H1 (cell line): ENCODE data around the gene LTBP1. TPM values are rescaled to one million over a fixed set of nuclear protein-coding genes. Genes with fewer than 3 reads are reported as not detected.

Experiments
- CTCF ChIA-PET: fragments of 300-600 bp; sonication (Branson Sonifier 250); formaldehyde crosslinking; loops from one replicate; lab custom pipeline; 2021; ENCODE audit not compliant: partially characterized antibody; lab: Charles Lee
- POLR2A ChIA-PET: fragments of 300-600 bp; sonication (Branson Sonifier 250); formaldehyde crosslinking; loops from one replicate; lab custom pipeline; 2021; ENCODE audit warnings: inconsistent platforms; ENCODE audit not compliant: partially characterized antibody; lab: Charles Lee
- DNase-seq, 2 experiments: peaks; one replicate each; pipeline versions ENCODE4 v3.0.0 to v3.0.0-alpha.2; 2010 to 2022; ENCODE audit warnings: low spot score in 2 of 2, low read depth in 1 of 2, mixed read lengths in 1 of 2
- FAIRE-seq: peaks from 2 replicates; lab custom pipeline; 2011; peaks lifted over from hg19 to GRCh38; lab: Jason Lieb, UNC
- H2AFZ ChIP-seq: 2 replicates; pipeline ENCODE4 v1.8.1; 2012; ENCODE audit warnings: low read length, inconsistent platforms
- H2AK5ac ChIP-seq: 2 replicates; pipeline ENCODE4 v1.6.1; 2013; ENCODE audit warnings: low read depth, low read length
- H2BK120ac ChIP-seq: replicated peaks from 2 replicates; pipeline ENCODE3; 2013; ENCODE audit warnings: low read depth, low read length, inconsistent platforms
- H2BK12ac ChIP-seq: 2 replicates; pipeline ENCODE4 v1.6.1; 2013; ENCODE audit warnings: low read depth, low read length
- H2BK15ac ChIP-seq: 2 replicates; pipeline ENCODE4 v1.6.1; 2013; ENCODE audit warnings: low read length
- H2BK20ac ChIP-seq: 2 replicates; pipeline ENCODE4 v1.6.1; 2013; ENCODE audit warnings: low read length
- H2BK5ac ChIP-seq: 2 replicates; pipeline ENCODE4 v1.6.1; 2013; ENCODE audit warnings: low read depth, low read length
- H3K14ac ChIP-seq: 2 replicates; pipeline ENCODE4 v1.6.1; 2013; ENCODE audit warnings: inconsistent platforms; ENCODE audit not compliant: insufficient read length
- H3K18ac ChIP-seq: 2 replicates; pipeline ENCODE4 v1.6.1; 2013; ENCODE audit warnings: low read length; ENCODE audit errors: extremely low read depth
- H3K23ac ChIP-seq: 2 replicates; pipeline ENCODE4 v1.6.1; 2013; ENCODE audit warnings: inconsistent platforms; ENCODE audit not compliant: insufficient read length
- H3K23me2 ChIP-seq: 2 replicates; pipeline ENCODE4 v1.6.1; 2013; ENCODE audit warnings: low read depth, low read length
- H3K27ac ChIP-seq: 2 replicates; pipeline ENCODE4 v1.6.1; 2011; ENCODE audit warnings: low read depth, low read length, inconsistent platforms
- H3K27me3 ChIP-seq, 4 experiments: replicated peaks in 1 of 4; 1 replicate in 1 of 4; 2 replicates in 3 of 4; pipeline versions ENCODE4 v1.6.1 to v1.8.1; 2011 to 2013; ENCODE audit warnings: low read length in 3 of 4, mild to moderate bottlenecking in 3 of 4, inconsistent platforms in 2 of 4, mixed read lengths in 2 of 4, moderate library complexity in 1 of 4; ENCODE audit not compliant: control insufficient read depth in 3 of 4, insufficient read depth in 3 of 4; ENCODE audit errors: extremely low read depth in 1 of 4
- H3K36me3 ChIP-seq, 4 experiments: 2 replicates each; pipeline versions ENCODE4 v1.6.1 to v1.8.1; 2011 to 2013; ENCODE audit warnings: mild to moderate bottlenecking in 4 of 4, low read length in 3 of 4, moderate library complexity in 2 of 4, control low read depth in 1 of 4, inconsistent platforms in 1 of 4; ENCODE audit not compliant: insufficient read depth in 4 of 4, control insufficient read depth in 2 of 4
- H3K4ac ChIP-seq: replicated peaks from 2 replicates; pipeline ENCODE3; 2013; ENCODE audit warnings: low read length, low read depth, mixed read lengths, inconsistent platforms; ENCODE audit not compliant: insufficient read length
- H3K4me1 ChIP-seq, 4 experiments: replicated peaks in 1 of 4; 1 replicate in 1 of 4; 2 replicates in 3 of 4; pipeline versions ENCODE4 v1.6.1 to v1.8.1; 2011 to 2013; ENCODE audit warnings: low read length in 3 of 4, inconsistent platforms in 2 of 4, mixed read lengths in 1 of 4; ENCODE audit not compliant: insufficient read depth in 4 of 4, control insufficient read depth in 3 of 4
- H3K4me2 ChIP-seq, 2 experiments: 2 replicates each; pipeline versions ENCODE4 v1.6.1 to v1.8.1; 2011 to 2013; ENCODE audit warnings: low read depth in 2 of 2, low read length in 2 of 2, control low read depth in 1 of 2, inconsistent platforms in 1 of 2, mild to moderate bottlenecking in 1 of 2; ENCODE audit not compliant: insufficient read depth in 1 of 2
- H3K4me3 ChIP-seq, 4 experiments: fragments of 200-600, 300-600 bp in 1 of 4; sonication (generic), shearing (Covaris generic), sonication (Bioruptor Twin) in 1 of 4; 2 replicates each; pipeline versions ENCODE4 v1.5.1 to v1.8.1; 2011 to 2016; ENCODE audit warnings: low read length in 4 of 4, low read depth in 3 of 4, control low read depth in 2 of 4, inconsistent platforms in 2 of 4, mild to moderate bottlenecking in 2 of 4, mixed read lengths in 1 of 4, moderate library complexity in 1 of 4; ENCODE audit not compliant: insufficient read depth in 2 of 4; ENCODE audit errors: extremely low read depth in 1 of 4
- H3K56ac ChIP-seq: replicated peaks from 2 replicates; pipeline ENCODE3; 2013; ENCODE audit warnings: low read depth, mild to moderate bottlenecking, mixed read lengths, low read length, inconsistent platforms; ENCODE audit not compliant: insufficient read length
- H3K79me1 ChIP-seq: 2 replicates; pipeline ENCODE4 v1.6.1; 2013; ENCODE audit warnings: low read depth, low read length, control low read depth
- H3K79me2 ChIP-seq, 2 experiments: 2 replicates each; pipeline versions ENCODE4 v1.6.1 to v1.8.1; 2012 to 2013; ENCODE audit warnings: low read length in 2 of 2, mild to moderate bottlenecking in 2 of 2, inconsistent platforms in 1 of 2; ENCODE audit not compliant: insufficient read depth in 2 of 2, control insufficient read depth in 1 of 2
- H3K9ac ChIP-seq, 4 experiments: replicated peaks in 1 of 4; 1 replicate in 1 of 4; 2 replicates in 3 of 4; pipeline versions ENCODE4 v1.6.1 to v1.8.1; 2011 to 2013; ENCODE audit warnings: low read depth in 3 of 4, low read length in 3 of 4, control low read depth in 2 of 4, mild to moderate bottlenecking in 2 of 4, moderate library complexity in 2 of 4, inconsistent platforms in 1 of 4; ENCODE audit errors: extremely low read depth in 1 of 4
- H3K9me3 ChIP-seq, 2 experiments: 2 replicates each; pipeline versions ENCODE4 v1.6.1 to v1.8.1; 2012 to 2013; ENCODE audit warnings: mild to moderate bottlenecking in 2 of 2, moderate library complexity in 2 of 2, control low read depth in 1 of 2, inconsistent platforms in 1 of 2, low read depth in 1 of 2, low read length in 1 of 2, mixed read lengths in 1 of 2; ENCODE audit not compliant: insufficient read depth in 2 of 2
- H4K20me1 ChIP-seq, 2 experiments: replicated peaks in 1 of 2; 2 replicates each; pipeline versions ENCODE3 to v1.8.1; 2011 to 2013; ENCODE audit warnings: inconsistent platforms in 2 of 2, low read length in 2 of 2, mild to moderate bottlenecking in 1 of 2; ENCODE audit not compliant: insufficient read depth in 2 of 2, control insufficient read depth in 1 of 2
- H4K5ac ChIP-seq: 2 replicates; pipeline ENCODE4 v1.6.1; 2013; ENCODE audit warnings: low read length, low read depth, mixed read lengths, inconsistent platforms; ENCODE audit not compliant: insufficient read length
- H4K8ac ChIP-seq: 2 replicates; pipeline ENCODE4 v1.8.0; 2013; ENCODE audit warnings: mild to moderate bottlenecking, moderate library complexity, low read length, inconsistent platforms; ENCODE audit not compliant: insufficient read depth; ENCODE audit errors: extremely low read depth
- H4K91ac ChIP-seq: replicated peaks from 2 replicates; pipeline ENCODE3; 2013; ENCODE audit warnings: low read length, mixed read lengths, inconsistent platforms; ENCODE audit not compliant: insufficient read length
- CREB1 ChIP-seq: IDR thresholded peaks from 2 replicates; pipeline ENCODE4 v1.6.1; 2012; ENCODE audit warnings: inconsistent platforms
- EGR1 ChIP-seq: IDR thresholded peaks from 2 replicates; pipeline ENCODE4 v1.6.1; 2011; ENCODE audit warnings: low read depth, low read length, borderline replicate concordance
- RBBP5 ChIP-seq: IDR thresholded peaks from 2 replicates; pipeline ENCODE4 v1.7.1; 2012; ENCODE audit warnings: low read depth, mild to moderate bottlenecking, inconsistent platforms, low read length, moderate library complexity, borderline replicate concordance
- SIN3A ChIP-seq, 2 experiments: IDR thresholded peaks in 1 of 2; conservative IDR thresholded peaks in 1 of 2; 2 replicates each; pipeline ENCODE4 v1.6.1; 2011 to 2012; ENCODE audit warnings: low read length in 2 of 2, improper control_type of control experiment in 1 of 2, low read depth in 1 of 2, mild to moderate bottlenecking in 1 of 2
- SP2 ChIP-seq: IDR thresholded peaks from 2 replicates; pipeline ENCODE4 v1.6.1; 2012; ENCODE audit warnings: mild to moderate bottlenecking, low read length, inconsistent platforms
- WGBS, 2 experiments: shearing (Covaris generic) in 1 of 2; methylation state at CpG; one replicate each; pipeline versions ENCODE4 v1.1.6 to v1.1.7; 2013 to 2015; ENCODE audit warnings: low lambda C conversion rate in 2 of 2, mixed read lengths in 2 of 2, inconsistent platforms in 1 of 2, low coverage in 1 of 2, missing lambda C conversion rate in 1 of 2; ENCODE audit not compliant: insufficient replicate concordance in 2 of 2, insufficient coverage in 1 of 2, insufficient read length in 1 of 2; ENCODE audit errors: extremely low coverage in 1 of 2, missing lambda C conversion rate in 1 of 2; 5-methylcytosine and 5-hydroxymethylcytosine counted together
- polyA plus RNA-seq, 7 experiments: library from polyadenylated mRNA; depleted of rRNA in 3 of 7; stranded (reverse) in 5 of 7; unstranded in 2 of 7; fragments of >200 nt in 5 of 7; fragments of 200-250 nt in 2 of 7; gene quantifications; 1 replicate in 5 of 7; 2 replicates in 1 of 7; 4 replicates in 1 of 7; pipeline versions ENCODE4 v1.2.1 to v1.2.3, GENCODE V29; 2011 to 2013; ENCODE audit warnings: missing spikeins in 2 of 7, mixed read lengths in 2 of 7
- total RNA-seq: library from RNA; stranded (reverse); fragmentation: NEBNext Ultra II Directional; extraction: Animal tissue kit (Norgen Biotek cat#: 25700); gene quantifications from 2 replicates; pipeline ENCODE4 v1.2.1, GENCODE V29; 2021

The LTBP1 gene
- total and polyA plus RNA-seq, 2 of the 8 experiments (the other 6 are each of a cell fraction or from before 2014, with no cell fraction given) = 15.4 to 24.7 TPM

GRCh38 chr2:33275689-33276444 lies 329.1 kb downstream of the LTBP1 start:
- H3K4me1 ChIP-seq = no peaks in the 10 kb centered on the region
- H3K36me3 ChIP-seq = no peaks in the 10 kb centered on the region; a peak in 1 of 8 replicates
- no peak overlapping the region for H3K4me3 ChIP-seq
- 97% methylated on average over 12 of the region's 12 CpGs; no CpG with 5 or more reads in 1 of the 2 experiments for WGBS, 2 experiments
- no peak overlapping the region for H3K27ac ChIP-seq
- H4K20me1 ChIP-seq = no peaks in the 10 kb centered on the region
- no peak overlapping the region for H2BK5ac ChIP-seq
- no peak overlapping the region for H3K56ac ChIP-seq
- H3K4ac ChIP-seq = no peak overlapping the region
- no peaks in the 10 kb centered on the region for H3K9me3 ChIP-seq
- H3K79me2 ChIP-seq = no peaks in the 10 kb centered on the region
- no peak overlapping the region for H3K18ac ChIP-seq
- no peak overlapping the region for H4K8ac ChIP-seq
- FAIRE-seq (no peak), DNase-seq (no peak)
- no peak overlapping the region for H2BK120ac ChIP-seq
- no peaks in the 10 kb centered on the region for H3K27me3 ChIP-seq
- H2BK20ac ChIP-seq = no peak overlapping the region
- no peak overlapping the region for H2AK5ac ChIP-seq
- TF ChIP-seq SIN3A (conservative IDR thresholded peaks at IDR 0.05 in 1 of 2, IDR thresholded peaks at IDR 0.05 in 1 of 2; ENCODE audit: low read depth in 1 of 2, low read length in 2 of 2) (no peak), CREB1 (no peak), RBBP5 (no peak), SP2 (no peak), EGR1 (no peak)
- H3K23me2 ChIP-seq = no peaks in the 10 kb centered on the region
- CTCF ChIA-PET = no interaction called here
- POLR2A ChIA-PET = no interaction called here
- no peak overlapping the region for H2AFZ ChIP-seq
- H4K5ac ChIP-seq = no peak overlapping the region
- H2BK12ac ChIP-seq = no peak overlapping the region
- no peak overlapping the region for H3K9ac ChIP-seq
- no peak overlapping the region for H3K23ac ChIP-seq
- no peak overlapping the region for H2BK15ac ChIP-seq
- no peak overlapping the region for H3K14ac ChIP-seq
- no peak overlapping the region for H3K4me2 ChIP-seq
- no peaks in the 10 kb centered on the region for H3K79me1 ChIP-seq
- H4K91ac ChIP-seq = no peak overlapping the region
